Stimulated activated CD4-positive, alpha-beta T cell treated with anti-CD3 and anti-CD28 coated beads, Interleukin-1b, Interleukin-23, amount 100 ng/mL, for 24 hours (primary cell): Measurements from ENCODE around the gene SNX24.

Source experiments
- DNase-seq, 4 experiments: peaks; one replicate each; pipeline ENCODE4 v3.0.0-alpha.2; 2020; ENCODE audit warnings: low read depth in 4 of 4, low spot score in 1 of 4

SNX24 gene

DNA sequence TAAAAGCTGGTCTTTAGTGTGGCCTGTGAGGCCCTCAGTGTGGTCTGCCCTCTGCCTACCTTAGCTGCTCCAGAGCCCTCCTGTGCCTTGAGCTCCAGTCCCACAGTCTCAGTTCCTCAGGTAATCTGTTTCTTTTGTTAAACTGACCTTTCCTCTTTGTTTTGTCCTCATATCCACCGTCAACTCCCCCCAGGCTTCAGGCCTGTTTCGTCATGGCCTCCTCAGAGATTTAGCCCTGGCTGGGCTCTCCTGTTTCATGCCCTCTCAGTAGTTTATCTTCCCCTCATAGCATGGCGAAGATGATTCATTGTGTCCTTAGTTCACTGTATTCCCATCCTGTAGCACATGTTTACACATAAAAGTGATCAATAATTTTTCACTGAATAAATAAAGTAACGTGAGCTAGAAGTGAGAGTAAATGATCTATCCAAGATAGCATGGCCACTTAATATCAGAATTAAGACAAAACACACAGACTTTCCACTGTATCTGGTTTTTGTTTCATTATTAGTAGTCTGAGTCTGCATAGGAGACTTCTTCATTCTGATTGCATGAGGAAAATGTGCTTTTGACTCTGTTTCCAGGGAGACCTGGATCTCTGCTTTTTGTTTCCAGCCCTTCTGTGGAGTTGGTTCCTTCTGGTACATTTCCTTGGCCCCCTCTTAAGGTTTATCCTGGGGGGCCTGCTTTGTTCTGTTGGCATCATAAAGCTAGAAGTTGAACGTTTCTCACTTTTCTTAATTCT, 70.5 kb downstream of the SNX24 start:
- DNase-seq = no peak

DNA sequence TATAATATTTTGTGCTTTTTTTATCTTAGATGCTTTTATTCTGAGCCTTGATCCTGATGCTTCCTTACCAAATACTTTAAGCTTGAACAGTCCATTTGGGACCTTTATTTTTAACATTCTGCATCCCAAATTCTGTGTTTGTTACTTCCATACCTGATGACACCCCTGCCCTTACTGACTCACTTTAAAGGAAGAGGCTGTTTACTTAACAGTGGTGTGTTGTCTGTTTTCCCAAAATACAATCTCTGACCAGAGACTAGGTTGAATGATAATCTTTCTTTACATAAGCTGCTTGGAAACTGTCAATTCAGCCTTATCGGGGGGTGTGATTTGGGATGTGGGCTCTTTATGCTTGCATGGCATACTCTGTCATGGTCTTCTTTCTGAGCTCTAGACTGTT, 71.1 kb downstream of the SNX24 start:
- DNase-seq = no peak

DNA sequence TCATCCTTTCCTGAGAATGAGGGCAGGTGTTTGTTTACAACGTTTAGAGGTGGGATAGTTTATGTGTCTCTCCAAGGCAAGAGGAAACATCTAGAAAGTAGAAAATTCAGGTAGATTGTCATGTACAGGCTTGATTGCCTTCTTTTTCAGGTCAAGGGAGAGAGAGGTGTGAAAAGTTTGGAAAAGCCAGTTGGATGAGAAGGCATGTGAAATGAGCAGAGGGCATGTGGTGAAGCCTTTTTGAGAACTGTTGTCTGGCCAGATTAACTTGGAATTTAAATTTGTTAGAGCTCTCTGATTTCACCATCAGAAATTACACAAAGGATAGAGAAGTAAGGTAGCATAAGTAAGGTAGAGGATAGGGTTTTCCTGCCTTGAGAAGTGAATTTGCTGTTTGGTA, 74.6 kb downstream of the SNX24 start:
- no peak for DNase-seq

DNA sequence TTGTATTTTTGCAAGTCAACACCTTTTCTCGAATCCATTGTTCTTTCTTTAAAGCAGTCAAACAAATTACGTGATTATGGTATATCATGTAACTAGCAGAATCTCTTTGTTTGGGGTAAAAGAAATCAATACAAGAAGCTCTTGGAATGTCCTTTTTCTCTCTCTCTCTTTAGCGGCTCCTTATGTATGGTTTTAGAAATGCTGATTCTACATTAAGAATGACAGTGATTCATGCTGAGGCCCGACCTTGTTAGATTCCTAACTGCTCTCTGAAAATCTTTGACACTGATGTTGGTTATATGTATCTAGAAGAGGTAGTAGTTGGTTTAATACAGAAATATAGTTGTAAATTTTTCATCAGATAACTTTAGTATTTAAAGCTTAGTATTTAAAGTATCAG, 76.4 kb downstream of the SNX24 start:
- no peak for DNase-seq

- DNase-seq = no peak
These were observed 78.8 kb downstream of the SNX24 start for GRCh38 chr5:122924203-122924602.

DNA sequence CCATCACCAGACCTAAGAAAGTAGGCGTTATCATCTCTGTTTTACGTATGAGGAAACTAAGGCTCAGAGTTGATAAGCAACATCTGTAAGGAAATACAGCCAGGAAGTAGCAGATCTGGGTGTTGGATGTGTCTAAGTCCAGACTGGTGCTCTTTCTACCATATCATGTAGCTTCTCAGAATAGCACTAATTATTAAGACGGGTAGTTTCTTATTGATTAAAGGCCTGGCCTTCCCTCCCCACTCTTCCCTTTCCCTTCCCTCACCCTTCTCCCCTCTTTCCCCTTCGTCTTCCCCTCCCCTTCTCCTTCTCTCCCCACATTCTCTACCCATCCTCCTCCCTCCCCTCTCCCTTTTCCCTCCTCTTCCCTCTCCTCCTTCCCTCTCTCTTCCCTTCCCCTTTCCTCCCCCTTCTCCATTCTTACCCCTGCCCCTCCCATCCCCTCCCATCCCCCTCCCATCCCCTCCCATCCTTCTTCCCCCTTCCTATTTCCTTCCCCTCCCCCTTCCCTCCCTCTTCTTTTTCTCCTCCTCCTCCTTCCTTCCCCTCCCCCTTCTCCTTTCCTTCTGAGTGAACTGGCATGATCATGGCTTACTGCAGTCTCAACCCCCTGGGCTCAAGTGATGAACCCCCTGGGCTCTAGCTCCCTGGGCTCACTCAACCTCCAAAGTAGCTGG, 79.4 kb downstream of the SNX24 start:
- DNase-seq = no peak

DNA sequence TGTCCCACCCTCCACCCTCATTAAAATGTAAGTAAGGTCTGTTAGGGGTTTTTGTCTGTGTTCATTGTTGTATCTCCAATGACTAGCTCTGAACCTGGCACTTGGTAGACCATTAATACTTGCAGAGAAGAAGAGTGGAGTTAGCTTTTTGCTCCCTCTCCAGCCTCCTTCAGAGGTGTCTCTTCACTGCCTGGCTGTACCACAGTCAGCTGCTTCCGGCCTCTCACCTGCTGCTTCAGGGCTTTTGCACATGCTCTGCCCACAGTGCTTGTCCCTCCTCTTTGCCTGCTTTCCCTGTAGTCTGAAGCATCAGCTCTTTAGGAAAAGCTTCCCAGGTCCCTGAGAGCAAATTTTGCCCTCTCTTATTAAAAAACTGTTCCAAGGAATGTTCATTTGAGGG, 83.6 kb downstream of the SNX24 start:
- no peak for DNase-seq

DNA sequence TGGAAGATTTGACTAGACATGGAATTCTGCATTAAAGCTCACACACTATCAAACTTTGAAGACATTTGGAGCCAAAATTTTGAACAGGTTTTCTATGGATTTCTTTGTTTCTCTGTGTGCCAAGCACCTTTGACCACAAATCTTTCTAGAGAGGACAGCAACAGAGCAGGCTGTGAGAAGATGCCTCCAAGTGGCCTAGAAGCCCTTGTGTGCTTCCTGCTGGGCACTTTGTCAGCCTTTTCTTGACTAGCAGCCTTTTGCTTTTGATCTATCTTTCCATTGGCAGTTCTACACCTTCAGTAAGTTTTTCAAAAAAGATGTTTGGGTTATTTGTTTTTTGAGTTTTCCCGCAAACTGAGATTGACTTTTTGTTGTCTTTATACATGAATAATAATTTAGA, 84.6 kb downstream of the SNX24 start:
- DNase-seq = no peak

GRCh38 chr5:122933956-122934355, 88.5 kb downstream of the SNX24 start:
- DNase-seq = no peak

GRCh38 chr5:122936088-122936487, 90.7 kb downstream of the SNX24 start:
- DNase-seq = no peak

DNA sequence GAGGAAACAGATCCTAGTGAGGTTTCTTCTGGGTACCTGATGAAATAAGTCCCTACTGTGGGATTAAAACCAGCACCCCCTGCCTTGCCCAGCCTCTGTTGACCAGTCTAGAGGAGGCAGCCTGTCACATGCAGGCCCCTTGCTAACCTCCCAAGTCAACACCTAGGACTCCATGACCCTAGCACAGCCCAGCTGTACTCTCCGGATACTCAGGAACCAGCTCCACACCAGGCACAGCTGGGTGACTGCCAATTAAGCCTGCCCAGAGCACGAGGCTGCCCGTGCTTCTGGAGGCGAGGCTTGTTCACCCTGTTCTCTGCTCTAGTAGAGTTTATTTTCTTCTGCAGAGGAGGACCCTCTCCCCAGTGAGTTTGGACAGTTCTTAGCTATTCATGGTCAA, 92.5 kb downstream of the SNX24 start:
- DNase-seq = no peak

GRCh38 chr5:122940890-122941289, 95.5 kb downstream of the SNX24 start:
- DNase-seq = no peak

DNA sequence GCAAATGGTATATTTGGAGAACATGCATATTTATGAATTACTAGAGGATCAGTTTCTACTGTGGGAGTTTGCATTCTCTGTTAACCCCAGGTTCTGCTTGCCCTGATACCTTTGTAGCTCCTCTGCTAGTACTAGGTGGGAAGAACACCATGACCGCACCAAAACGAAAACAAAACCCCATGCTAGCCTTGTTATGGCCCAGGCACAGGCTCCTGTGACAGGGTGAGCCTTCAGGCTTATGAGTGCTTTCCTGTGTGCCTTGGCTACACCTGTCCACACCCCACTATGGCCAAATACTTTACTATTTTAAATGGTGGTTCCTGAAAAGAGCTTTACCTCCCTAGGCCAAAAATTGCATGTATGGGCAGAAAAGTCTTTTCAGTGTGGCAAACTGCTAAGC, 96.3 kb downstream of the SNX24 start:
- DNase-seq = no peak

GRCh38 chr5:122942164-122942914, 96.9 kb downstream of the SNX24 start:
- DNase-seq = no peak

GRCh38 chr5:122943050-122943698, 97.8 kb downstream of the SNX24 start:
- no peak for DNase-seq

DNA sequence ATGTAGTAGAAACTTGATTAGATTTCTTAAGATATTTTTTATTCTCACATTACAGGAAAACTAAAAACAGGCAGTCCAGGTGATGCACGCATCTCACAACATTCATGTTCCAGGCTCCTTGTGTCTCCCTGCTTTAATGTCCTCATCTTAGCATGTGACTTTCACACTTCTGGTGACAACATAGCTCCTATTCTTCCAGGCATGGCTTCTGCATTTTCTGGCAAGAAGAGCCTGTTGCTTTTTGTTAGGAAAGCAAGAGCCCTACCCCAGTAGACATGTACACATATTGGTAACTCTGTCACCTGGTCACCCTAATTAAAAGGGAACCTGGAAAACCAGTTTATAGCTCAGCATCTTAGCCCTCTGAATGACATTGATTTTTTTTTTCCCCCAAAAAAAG, 98.6 kb downstream of the SNX24 start:
- no peak for DNase-seq

GRCh38 chr5:122947372-122947771, 102.0 kb downstream of the SNX24 start:
- no peak for DNase-seq

- DNase-seq = no peak
These were observed 102.4 kb downstream of the SNX24 start for GRCh38 chr5:122947772-122948171.

DNA sequence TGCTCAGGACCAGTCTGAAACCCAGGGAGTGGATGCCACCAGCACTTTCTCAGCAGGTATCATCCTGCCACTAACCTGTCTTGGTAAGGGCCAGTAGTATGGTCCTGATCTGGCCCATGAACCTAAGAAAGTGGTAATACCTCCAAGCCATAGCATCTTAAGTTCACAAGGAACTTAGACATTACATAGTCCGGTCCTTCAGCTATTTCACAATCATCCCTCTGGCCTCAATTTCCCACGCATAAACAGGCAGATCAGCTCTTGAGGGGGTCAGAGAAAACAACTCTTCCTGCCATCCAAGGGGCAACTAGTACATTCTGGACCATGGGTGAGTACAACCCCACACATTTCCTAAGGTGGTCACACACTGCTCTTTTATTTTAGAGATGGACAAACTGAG, 102.9 kb downstream of the SNX24 start:
- no peak for DNase-seq

DNA sequence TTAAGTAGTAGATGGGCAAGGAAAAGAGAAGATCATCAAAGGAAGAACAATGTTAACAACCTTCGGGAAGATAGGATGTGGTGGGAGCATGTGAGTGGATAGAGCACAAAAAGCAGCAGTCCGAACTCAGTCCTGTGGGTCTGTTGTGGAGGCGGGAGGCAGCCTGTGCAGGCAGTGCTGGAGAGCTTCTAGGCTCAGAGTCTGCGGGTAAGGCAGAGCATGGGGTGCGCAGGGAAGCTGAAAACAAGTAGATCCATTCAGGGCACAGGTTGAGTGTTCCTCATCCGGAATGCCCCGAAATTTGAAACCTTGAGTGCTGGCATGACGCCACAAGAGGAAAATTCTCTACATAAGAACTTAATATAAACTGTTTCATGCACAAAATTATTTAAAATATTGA, 106.2 kb downstream of the SNX24 start:
- no peak for DNase-seq

DNA sequence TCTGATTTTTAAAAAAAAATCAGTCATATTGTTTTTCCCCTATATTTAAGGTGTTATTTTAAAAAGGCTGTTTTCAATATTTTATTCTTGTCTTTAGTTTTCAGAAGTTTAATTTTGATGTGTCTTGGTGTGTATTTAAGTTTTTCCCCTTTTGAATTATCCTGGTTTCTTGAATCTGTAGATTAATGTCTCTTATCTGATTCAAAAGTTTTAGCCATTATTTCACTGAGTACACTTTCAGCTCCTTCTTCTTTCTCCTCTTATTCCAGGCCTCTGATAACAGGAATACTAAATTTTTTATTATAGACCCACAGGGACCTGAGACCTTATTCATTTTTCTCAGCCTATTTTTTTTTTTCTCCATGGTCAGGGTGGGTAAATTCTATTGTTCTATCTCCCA, 109.3 kb downstream of the SNX24 start:
- no peak for DNase-seq

GRCh38 chr5:122957457-122957856, 112.0 kb downstream of the SNX24 start:
- no peak for DNase-seq
